C4-2B (cell line): Measurements from ENCODE around the gene C10orf67.

Experiments
- ZFX ChIP-seq: fragments of 450-650 bp; IDR thresholded peaks from 2 replicates; pipeline ENCODE4 v1.6.1; 2017
- TF ChIP-seq, protein P1 (sequence below): fragments of 450-650 bp; conservative IDR thresholded peaks from 2 replicates; pipeline ENCODE4 v1.5.1; 2017; ENCODE audit warnings: mild to moderate bottlenecking

DNA sequence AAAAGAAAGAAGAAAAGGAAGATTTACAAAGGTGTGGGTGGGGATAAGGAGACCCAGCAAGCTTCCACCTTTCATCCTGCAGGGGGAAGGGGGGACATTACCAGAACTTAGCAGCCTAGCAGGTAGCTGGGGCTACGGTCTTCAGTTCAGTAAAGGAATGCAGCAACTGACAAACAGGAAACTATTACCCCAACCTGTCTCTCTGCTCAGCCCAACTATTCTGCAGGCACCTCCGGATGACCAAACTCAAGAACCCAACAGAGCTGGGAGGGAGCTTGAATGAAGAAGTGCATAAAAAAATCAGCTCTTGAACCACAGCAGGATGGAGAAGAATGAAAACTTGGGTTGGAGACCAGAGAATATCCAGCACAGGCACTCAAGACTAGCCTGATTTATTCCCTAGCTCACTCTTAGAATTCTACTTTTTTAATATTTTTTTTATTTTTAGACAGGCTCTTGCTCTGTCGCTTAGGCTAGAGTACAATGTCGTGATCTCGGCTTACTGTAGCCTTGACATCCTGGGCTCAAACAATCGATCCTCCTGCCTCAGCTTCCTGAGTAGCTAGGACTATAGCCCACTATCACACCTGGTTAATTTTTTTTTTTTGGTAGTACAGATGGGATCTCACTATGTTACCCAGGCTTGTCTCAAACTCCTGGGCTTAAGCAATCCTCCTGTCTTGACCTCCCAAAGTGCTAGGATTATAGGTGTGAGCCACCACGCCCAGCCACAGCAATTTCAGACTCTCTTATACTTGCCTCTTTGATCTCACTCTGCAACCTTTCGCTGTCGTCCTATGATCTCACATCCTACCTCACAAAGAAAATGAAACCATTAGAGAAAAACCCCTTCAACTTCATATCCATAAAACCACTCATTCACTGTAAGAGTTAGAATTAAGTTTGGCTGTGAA, 18.5 kb upstream of the C10orf67 start:
- TF ChIP-seq, protein P1, sequence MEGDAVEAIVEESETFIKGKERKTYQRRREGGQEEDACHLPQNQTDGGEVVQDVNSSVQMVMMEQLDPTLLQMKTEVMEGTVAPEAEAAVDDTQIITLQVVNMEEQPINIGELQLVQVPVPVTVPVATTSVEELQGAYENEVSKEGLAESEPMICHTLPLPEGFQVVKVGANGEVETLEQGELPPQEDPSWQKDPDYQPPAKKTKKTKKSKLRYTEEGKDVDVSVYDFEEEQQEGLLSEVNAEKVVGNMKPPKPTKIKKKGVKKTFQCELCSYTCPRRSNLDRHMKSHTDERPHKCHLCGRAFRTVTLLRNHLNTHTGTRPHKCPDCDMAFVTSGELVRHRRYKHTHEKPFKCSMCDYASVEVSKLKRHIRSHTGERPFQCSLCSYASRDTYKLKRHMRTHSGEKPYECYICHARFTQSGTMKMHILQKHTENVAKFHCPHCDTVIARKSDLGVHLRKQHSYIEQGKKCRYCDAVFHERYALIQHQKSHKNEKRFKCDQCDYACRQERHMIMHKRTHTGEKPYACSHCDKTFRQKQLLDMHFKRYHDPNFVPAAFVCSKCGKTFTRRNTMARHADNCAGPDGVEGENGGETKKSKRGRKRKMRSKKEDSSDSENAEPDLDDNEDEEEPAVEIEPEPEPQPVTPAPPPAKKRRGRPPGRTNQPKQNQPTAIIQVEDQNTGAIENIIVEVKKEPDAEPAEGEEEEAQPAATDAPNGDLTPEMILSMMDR = no peak
- TF ChIP-seq ZFX = no peak
